Measurements from ENCODE around the gene LDLRAD4.

GRCh38 chr18:13366131-13366530, 147.6 kb downstream of the LDLRAD4 start:
- TF ChIP-seq CTCF (IDR thresholded peaks at IDR 0.05) = no peak
- no peak for TF ChIP-seq POLR2A (IDR thresholded peaks at IDR 0.05)

All from lower leg skin (tissue), 3 donors.